ENCODE data around the gene FAM181A. TPM values are rescaled to one million over a fixed set of nuclear protein-coding genes. Genes with fewer than 3 reads are reported as not detected.

Gene FAM181A
- total RNA-seq, 1 donor from 2014 or later, result not detected

- intact Hi-C loops (cut with micrococcal nuclease), result no loop called here
- Mint-ChIP-seq H3K27ac (no peak overlapping the region), H3K4me1 (no peaks in the 10 kb centered on the region), H3K4me3 (no peak overlapping the region), H3K9me3 (no peaks in the 10 kb centered on the region), H3K27me3 (no peaks in the 10 kb centered on the region), H3K36me3 (ENCODE audit: low read depth) (no peaks in the 10 kb centered on the region)
- ATAC-seq (ENCODE audit: low read depth), result no peak
- TF ChIP-seq CTCF (IDR thresholded peaks at IDR 0.05), result no peak
- ChIA-PET CTCF (no interaction called here), POLR2A (no interaction called here)
- no peak for DNase-seq
Observed at GRCh38 chr14:93906341-93907329, 20.5 kb upstream of the FAM181A start.

DNA sequence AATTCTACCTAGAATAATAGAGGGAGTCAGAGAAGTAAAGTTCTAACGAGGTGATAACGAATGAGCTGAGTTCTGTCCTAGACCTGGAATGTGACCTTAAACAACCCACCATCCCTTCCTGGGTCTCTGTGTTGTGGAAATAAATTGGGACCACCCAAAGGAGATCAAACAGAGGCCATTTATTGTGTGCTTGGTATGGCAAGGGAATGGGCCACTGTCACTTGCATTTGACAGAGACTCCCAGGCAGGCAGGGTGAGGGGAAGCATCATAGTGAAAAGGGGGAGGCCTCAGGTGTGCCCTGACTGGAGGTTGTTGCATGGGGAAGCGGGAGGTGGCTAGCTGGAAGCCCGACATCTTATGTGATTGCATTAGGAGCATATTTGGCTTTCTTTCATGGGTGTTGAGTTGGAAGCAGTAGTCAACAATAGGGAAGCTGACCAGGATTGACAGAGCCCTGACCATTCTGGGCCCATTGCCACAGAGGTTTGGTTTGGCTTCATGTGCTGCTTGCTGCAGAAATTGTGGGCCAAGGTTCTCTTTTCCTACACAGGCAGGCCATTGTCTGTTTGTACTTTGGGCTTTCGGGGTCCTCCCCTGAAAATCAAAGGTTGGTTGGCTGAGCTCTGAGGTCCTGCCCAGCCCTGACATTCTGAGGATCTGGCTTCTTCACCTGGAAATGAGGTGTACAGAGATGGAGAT, 17.6 kb upstream of the FAM181A start:
- intact Hi-C loops (cut with micrococcal nuclease), result no loop called here

GRCh38 chr14:93911975-93912615, 15.0 kb upstream of the FAM181A start:
- CTCF ChIA-PET, result no interaction called here
- H3K4me3 Mint-ChIP-seq, result no peak overlapping the region
- no peaks in the 10 kb centered on the region for H3K9me3 Mint-ChIP-seq
- POLR2A ChIA-PET, result no interaction called here
- peaks cover 3% of the 10 kb centered on the region for H3K27me3 Mint-ChIP-seq
- H3K27ac Mint-ChIP-seq, result no peak overlapping the region
- no peaks in the 10 kb centered on the region for H3K36me3 Mint-ChIP-seq (ENCODE audit: low read depth)
- ATAC-seq (ENCODE audit: low read depth) (no peak), DNase-seq (no peak)
- intact Hi-C loops (cut with micrococcal nuclease), result loop anchor here (1.0 kb wide), 1 partner anchor 10 kb away; no protein-coding TSS in a partner anchor
- no peak for TF ChIP-seq CTCF (IDR thresholded peaks at IDR 0.05)
- H3K4me1 Mint-ChIP-seq, result no peaks in the 10 kb centered on the region

More for the DNA sequence above, 17.6 kb upstream of the FAM181A start:
- H3K27me3 Mint-ChIP-seq, result no peaks in the 10 kb centered on the region
- ChIA-PET POLR2A (no interaction called here), CTCF (no interaction called here)
- ATAC-seq (ENCODE audit: low read depth) (no peak), DNase-seq (no peak)
- no peak overlapping the region for H3K27ac Mint-ChIP-seq
- H3K9me3 Mint-ChIP-seq, result no peaks in the 10 kb centered on the region
- H3K36me3 Mint-ChIP-seq (ENCODE audit: low read depth), result no peaks in the 10 kb centered on the region
- H3K4me3 Mint-ChIP-seq, result no peak overlapping the region
- TF ChIP-seq CTCF (IDR thresholded peaks at IDR 0.05), result no peak
- H3K4me1 Mint-ChIP-seq, result no peaks in the 10 kb centered on the region

GRCh38 chr14:93912782-93913181, 14.4 kb upstream of the FAM181A start:
- Mint-ChIP-seq H3K27ac (no peak overlapping the region), H3K4me3 (no peak overlapping the region), H3K9me3 (no peaks in the 10 kb centered on the region), H3K4me1 (no peaks in the 10 kb centered on the region), H3K36me3 (ENCODE audit: low read depth) (no peaks in the 10 kb centered on the region), H3K27me3 (peaks cover 6% of the 10 kb centered on the region)
- no peak for DNase-seq
- POLR2A ChIA-PET, result no interaction called here
- ATAC-seq (ENCODE audit: low read depth), result no peak
- no peak for TF ChIP-seq CTCF (IDR thresholded peaks at IDR 0.05)
- intact Hi-C loops (cut with micrococcal nuclease), result loop anchor here (1.0 kb wide), 1 partner anchor 10 kb away; no protein-coding TSS in a partner anchor
- CTCF ChIA-PET, result no interaction called here

DNA sequence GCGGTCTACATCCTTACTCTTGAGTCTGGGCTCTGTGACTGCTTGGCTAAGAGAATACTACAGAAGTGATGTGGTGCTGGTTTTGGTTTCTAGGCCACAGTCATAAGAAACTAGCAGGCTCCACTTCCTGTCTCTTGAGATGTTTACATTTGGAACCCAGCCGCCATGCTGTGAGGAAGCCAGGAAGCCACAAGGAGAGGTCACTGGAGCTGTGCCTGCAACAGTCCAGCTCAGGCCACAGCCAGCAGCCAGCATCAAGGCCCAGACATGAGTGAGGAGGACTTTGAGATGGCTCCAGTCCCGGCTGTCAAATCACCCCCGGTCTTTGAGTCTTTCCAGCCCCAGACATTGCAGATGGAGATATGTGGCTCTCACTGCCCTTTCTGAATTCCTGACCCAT, 12.9 kb upstream of the FAM181A start:
- ATAC-seq (ENCODE audit: low read depth), result no peak
- no peak for TF ChIP-seq CTCF (IDR thresholded peaks at IDR 0.05)
- Mint-ChIP-seq H3K9me3 (no peaks in the 10 kb centered on the region), H3K36me3 (ENCODE audit: low read depth) (no peaks in the 10 kb centered on the region), H3K4me1 (no peaks in the 10 kb centered on the region), H3K27me3 (peaks cover 7% of the 10 kb centered on the region), H3K27ac (no peak overlapping the region), H3K4me3 (no peak overlapping the region)
- CTCF ChIA-PET, result no interaction called here
- no peak for DNase-seq
- POLR2A ChIA-PET, result no interaction called here
- intact Hi-C loops (cut with micrococcal nuclease), result no loop called here
